ENCODE results near the gene ADAP2.
"Not testable (repeated sequence)": the region's sequence is repeated elsewhere in the genome, so short reads cannot be mapped to it uniquely, and the experiment has no call there.

ADAP2 gene

GRCh38 chr17:30975042-30975820, 53.5 kb downstream of the ADAP2 start:
- no peak for DNase-seq

DNA sequence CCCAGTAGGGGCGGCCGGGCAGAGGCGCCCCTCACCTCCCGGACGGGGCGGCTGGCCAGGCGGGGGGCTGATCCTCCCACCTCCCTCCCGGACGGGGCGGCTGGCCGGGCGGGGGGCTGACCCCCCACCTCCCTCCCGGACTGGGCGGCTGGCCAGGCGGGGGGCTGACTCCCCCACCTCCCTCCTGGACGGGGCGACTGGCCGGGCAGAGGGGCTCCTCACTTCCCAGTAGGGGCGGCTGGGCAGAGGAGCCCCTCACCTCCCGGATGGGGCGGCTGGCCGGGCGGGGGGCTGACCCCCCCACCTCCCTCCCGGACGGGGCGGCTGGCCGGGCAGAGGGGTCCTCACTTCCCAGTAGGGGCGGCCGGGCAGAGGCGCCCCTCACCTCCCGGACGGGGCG, 58.2 kb downstream of the ADAP2 start:
- DNase-seq, result not testable (repeated sequence)

DNA sequence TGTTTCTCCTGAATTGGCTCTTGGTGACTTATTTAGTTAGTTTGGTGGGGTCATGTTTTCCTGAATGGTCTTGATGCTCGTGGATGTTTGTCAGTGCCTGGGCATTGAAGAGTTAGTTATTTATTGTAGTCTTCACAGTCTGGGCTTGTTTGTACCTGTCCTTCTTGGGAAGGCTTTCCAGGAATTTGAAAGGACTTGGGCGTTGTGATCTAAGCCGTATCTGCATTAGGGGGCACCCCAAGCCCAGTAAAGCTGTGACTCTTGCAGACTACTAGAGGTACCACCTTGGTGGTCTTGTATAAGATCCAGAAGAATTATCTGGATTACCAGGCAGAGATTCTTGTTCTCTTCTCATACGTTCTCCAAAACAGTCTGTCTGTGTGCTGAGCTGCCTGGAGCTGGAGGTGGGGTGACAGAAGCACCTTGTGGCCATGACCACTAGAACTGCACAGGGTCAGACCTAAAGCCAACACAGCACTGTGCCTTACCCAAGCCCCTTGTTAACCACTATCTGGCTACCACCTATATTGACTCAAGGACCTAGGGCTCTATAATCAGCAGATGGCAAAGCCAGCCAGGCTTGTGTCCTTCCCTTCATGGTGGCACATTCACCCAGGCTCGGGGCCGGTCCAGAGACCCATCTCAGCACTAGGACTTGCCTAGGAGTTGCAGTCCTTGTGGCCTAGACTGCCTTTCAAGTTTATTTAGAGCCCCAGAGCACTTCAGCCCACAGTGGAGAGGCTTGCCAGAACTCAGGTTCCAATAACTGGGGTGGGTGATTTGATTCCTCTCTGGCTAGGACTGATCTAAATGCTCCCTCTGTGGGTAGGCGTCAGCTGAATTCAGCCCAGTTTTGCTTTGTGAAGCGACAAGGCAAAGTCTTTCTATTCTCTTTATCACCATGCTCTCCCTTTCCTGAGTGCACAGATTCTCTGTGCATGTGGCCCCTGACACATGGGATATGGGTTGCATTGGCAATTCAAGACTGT, 60.1 kb downstream of the ADAP2 start:
- DNase-seq, result no peak

DNA sequence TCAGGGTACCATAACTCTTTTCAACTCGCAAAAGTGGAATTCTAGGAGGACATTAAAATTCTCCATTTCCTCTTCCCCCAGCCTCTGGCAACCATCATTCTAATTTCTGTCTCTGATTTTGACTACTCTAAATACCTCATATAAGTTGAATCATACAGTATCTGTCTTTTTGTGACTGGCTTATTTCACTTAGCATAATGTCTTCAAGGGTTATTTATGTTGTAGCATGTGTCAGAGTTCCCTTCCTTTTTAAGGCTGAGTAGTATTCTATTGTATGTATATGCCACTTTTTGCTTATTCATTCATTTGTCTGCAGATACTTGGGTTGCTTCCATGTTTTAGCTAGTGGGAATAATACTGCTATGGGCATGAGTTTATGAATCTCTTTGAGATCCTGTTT, 61.1 kb downstream of the ADAP2 start:
- DNase-seq, result no peak

DNA sequence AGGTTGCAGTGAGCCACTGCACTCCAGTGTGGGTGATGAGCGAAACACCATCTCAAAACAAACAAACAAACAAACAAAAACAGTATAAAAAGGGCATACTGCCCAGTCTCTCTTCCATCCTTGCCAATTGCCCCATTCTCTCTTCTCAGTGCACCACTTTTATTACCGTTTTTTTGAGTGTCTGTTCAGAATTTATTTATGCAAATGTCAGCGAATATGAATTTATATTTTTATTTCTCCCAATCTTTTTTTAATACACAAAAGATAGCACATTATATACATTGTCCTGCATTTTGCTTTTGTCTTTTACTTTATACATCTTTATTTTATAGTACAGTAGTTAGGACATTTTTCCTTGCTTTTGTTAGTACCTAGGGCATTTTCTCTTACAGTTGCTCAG, 68.7 kb downstream of the ADAP2 start:
- DNase-seq, result no peak

DNA sequence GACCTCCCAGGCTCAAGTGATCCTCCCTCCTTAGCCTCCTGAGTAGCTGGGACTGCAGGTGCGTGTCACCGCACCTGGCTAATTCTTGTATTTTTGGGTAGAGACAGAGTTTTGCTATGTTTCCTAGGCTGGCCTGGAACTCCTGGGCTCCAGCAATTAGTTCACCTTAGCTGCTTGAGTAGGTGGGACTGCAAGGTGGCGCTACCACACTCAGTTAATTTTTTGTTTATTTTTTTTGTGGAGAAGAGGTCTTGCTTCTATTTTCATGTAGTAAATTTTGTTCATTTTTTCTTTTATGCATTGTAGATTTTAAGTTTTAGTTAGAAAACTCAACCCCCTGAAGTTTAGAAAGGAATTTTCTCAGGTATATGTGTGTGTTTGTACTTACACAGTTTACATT, 70.8 kb downstream of the ADAP2 start:
- no peak for DNase-seq

DNA sequence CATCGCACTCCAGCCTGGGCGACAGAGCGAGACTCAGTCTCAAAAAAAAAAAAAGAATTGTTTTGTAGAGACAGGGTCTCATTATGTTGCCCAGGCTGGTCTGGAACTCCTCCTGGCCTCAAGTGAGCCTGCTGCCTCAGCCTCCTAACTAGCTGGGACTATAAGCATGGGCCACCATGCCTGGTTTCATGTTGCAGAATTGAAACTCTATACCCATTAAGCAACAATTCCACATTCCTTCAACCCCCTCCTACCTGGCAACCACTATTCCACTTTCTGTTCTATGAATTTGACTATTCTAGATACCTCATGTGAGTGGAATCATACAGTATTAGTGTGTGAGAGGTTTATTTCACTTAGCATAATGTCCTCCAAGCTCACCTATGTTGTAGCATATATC, 73.6 kb downstream of the ADAP2 start:
- DNase-seq, result no peak

GRCh38 chr17:30996486-30996885, 74.7 kb downstream of the ADAP2 start:
- DNase-seq, result no peak

DNA sequence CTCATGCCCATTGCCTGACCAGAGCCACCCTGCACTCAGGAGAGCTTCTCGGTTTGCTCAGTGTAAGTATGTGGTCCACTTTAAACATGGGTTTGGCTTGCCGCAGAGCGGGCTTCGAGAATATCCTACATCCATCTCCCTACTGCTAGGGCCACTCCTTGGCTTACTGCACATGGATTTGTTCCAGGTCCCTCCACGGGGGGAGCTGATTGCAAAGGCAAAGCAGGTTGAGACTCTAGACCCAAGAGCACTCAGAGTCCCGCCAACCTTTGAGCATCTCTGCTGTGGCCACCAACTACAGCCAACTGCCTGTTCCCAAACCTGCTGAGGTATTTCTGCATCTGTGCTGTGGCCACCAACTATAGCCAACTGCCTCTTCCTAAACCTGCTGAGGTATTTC, 75.5 kb downstream of the ADAP2 start:
- DNase-seq, result no peak

GRCh38 chr17:30997842-30998241, 76.1 kb downstream of the ADAP2 start:
- DNase-seq, result no peak

DNA sequence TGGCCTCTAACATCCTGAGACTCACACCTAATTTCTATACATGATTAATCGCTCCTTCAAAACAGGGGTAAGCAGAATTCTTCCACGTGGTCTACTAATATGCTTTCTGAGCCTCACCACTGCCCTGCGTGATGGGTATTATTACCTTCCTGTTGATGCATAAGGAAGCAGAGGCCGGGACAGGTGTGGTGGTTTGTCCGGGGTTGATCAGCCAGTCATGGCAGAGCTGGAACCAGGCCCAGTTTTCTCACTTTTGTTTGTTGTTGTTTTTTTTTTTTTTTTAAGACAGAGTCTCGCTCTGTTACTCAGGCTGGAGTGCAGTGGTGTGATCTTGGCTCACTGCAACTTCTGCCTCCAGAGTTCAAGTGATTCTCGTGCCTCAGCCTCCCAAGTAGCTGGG, 80.3 kb downstream of the ADAP2 start:
- DNase-seq, result no peak

- DNase-seq, result no peak
These were observed 81.6 kb downstream of the ADAP2 start for GRCh38 chr17:31003225-31003866.

GRCh38 chr17:31004160-31004559, 82.4 kb downstream of the ADAP2 start:
- no peak for DNase-seq

DNA sequence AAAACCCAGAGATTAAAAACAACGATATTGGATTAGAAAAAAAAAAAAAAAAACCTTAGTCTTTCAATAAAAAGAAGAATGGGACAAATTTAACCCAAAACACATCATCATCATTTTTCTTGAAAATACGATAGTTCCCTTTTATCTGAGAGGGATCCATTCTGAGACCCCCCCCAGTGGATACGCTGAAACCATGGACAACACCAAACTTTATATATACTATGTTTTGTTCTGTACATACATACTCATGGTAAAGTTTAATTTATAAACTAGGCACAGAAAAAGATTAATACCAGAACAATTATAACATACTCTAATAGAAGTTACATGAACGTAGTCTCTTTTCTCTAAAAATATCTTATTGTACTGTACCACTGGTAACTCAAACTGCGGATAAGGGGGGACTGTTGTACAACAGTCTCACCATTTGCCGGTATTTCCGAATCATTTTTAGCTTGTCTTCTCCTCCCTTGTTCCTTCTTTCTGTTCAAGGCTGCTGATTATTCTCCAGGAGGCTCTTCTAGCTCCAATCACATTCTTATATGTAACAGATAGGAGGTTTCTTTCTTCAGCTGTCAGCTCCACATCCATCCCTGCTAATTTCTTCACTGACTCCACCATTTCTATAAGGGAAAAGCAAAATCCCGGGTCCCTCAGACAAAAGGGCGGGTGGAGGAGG, 86.1 kb downstream of the ADAP2 start:
- no peak for DNase-seq

DNA sequence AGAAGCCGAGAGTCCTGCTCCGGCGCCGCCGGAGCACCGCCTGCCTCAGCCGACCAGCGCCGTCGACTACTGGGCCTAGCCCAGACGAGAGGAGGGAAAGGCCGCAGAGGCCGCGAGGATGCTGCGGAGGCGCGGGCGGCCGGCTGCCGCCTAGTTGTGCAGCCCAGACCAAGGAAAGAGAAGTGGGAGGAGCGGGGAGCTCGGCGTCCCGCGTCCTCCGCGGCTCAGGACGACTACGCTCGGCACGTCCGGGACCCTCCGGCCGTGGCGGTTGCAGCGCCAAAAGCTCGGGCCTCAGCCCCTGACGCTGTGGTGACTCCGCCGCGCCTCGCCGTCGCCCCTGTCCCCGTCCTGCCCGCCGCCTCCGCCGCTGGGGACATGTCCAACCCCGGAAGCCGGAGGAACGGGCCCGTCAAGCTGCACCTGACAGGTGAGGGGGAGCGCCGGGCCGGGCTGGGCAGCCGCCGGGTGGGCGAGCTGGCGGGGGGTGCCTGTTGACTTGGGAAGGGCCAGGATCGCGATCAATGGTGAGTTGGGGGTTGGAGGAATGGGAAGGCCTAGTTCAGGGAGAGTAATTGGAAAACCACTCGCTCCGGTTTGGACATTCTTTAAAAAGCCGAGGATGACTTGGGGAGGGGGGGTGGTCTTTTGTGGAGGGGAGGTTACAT, 86.8 kb downstream of the ADAP2 start:
- DNase-seq, result peak; percentile 50

Measured in stimulated activated CD4-positive, alpha-beta T cell treated with anti-CD3 and anti-CD28 coated beads, Interleukin-4, amount 100 ng/mL, for 1 hour (primary cell).